ENCODE data around the gene SSBP4. TPM values are rescaled to one million over a fixed set of nuclear protein-coding genes. Genes with fewer than 3 reads are reported as not detected.
A peak's percentile ranks its signal among the peaks of the same experiment; 100 is the strongest.

The SSBP4 gene
- total RNA-seq, 4 donors from 2014 or later, result 34.0 to 85.8 (median 39.9) TPM

DNA sequence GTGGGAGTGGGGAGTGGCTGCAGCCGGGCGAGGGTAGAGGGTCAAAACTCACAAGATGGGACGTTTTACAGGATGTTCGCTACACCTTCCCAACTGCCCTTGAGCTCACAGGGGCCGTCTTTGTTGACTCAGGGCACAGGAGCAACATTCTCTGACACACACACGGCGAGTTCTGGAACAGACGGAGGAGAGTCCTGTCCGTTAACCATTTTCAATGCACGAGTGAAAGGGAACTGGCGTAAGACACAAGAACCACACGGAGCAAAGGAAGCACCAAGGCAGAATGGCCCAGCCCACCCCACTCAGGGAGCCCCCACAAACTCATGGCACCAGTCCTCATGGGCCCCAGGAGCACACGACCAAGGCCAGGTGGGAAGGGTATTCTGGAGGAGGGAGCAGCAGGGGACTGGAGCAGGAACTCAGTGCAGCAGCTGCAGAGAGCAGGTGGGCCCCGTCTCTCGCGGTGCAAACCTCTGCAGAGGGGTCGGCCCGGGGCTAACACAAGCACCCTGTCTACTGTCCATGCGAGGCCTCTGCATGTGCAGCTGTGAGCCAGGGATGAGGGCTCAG, 56.6 kb downstream of the SSBP4 start:
- Histone ChIP-seq H3K9me3 (no peaks in the 10 kb centered on the region), H3K36me3 (peaks cover 0 to 14% (median 0%) of the 10 kb centered on the region in 3 donors), H3K27me3 (no peaks in the 10 kb centered on the region), H3K4me1 (peaks cover 2 to 78% (median 26%) of the 10 kb centered on the region in 4 donors), H3K4me3 (no peak overlapping the region), H3K27ac (peak overlapping the region in 3 of 4 donors; percentile 32 to 79 (median 65))
- no peak for TF ChIP-seq POLR2A (IDR thresholded peaks at IDR 0.05)
- no peak for TF ChIP-seq CTCF (IDR thresholded peaks at IDR 0.05)
- no peak for DNase-seq

DNA sequence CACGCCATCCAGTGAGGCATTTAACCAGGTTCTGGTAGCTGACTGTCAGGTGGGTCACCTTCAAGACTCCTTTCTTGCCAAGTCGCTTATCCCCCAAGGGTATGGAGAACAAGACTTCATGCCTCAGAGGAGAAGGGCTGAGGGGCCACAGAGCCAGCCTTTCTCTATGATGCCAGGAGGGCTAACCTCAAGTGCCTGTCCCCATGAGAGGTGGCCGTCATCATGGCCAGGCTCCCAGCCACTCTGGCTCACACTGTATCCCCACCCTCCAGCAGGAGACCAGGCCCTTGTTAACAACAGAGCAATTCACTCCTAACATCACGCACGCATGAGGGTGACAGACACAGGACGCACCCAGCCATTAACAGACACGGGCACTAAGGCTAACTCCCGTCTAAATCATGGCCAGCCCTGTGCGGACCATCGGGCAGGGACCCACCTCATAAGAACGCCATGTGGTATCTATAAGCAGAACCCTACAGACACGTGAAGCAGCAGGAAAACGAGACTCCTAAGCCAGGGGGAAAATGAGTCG, 57.4 kb downstream of the SSBP4 start:
- Histone ChIP-seq H3K27me3 (no peaks in the 10 kb centered on the region), H3K4me1 (peaks cover 2 to 84% (median 26%) of the 10 kb centered on the region in 4 donors), H3K36me3 (peaks cover 0 to 7% (median 0%) of the 10 kb centered on the region in 3 donors), H3K27ac (peak overlapping the region in 2 of 4 donors; percentile 32 to 79), H3K9me3 (no peaks in the 10 kb centered on the region), H3K4me3 (no peak overlapping the region)
- TF ChIP-seq CTCF (IDR thresholded peaks at IDR 0.05), result no peak
- TF ChIP-seq POLR2A (IDR thresholded peaks at IDR 0.05), result no peak
- DNase-seq, result no peak

DNA sequence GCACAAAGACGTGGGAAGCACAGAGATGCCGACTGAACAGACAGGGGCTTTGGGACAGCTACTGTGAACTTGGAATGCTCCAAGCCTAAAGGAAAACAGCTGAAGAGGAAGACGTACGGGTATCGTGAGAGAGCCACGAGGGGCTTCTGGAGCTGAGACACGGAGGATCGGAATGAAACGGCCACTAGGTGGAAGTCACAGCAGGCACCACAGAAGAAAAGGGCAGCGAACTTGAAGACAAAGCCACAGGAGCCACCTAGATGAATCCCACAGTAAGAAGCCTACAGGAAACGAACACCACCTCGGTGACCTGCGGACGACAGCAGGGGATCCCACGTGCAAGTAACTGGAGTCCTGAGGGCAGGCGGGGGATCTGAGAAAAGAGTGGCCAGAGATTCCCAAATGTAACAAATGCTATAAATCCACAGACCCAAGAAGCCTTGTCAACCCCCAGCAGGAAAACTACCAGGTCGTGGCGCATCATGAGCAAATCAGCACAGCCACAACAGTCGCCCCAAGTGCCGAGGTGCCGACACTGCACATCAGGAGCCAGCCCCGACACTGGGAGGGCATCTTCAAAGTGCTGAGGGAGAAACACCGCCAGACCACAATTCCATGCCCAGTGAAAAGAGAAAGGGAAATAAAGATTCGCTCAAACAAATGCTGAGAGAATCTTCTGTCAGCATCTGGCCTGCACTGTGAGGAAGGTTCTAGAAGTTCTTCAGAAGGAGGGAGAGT, 58.0 kb downstream of the SSBP4 start:
- Histone ChIP-seq H3K27ac (peak overlapping the region in 2 of 4 donors; percentile 15 to 79), H3K4me3 (no peak overlapping the region), H3K4me1 (peaks cover 2 to 85% (median 26%) of the 10 kb centered on the region in 4 donors), H3K36me3 (peaks cover 0 to 4% (median 0%) of the 10 kb centered on the region in 3 donors), H3K9me3 (no peaks in the 10 kb centered on the region), H3K27me3 (no peaks in the 10 kb centered on the region)
- no peak for DNase-seq
- TF ChIP-seq CTCF (IDR thresholded peaks at IDR 0.05) (peak in 2 of 6 experiments; percentile 9 to 27), POLR2A (IDR thresholded peaks at IDR 0.05) (no peak)

DNA sequence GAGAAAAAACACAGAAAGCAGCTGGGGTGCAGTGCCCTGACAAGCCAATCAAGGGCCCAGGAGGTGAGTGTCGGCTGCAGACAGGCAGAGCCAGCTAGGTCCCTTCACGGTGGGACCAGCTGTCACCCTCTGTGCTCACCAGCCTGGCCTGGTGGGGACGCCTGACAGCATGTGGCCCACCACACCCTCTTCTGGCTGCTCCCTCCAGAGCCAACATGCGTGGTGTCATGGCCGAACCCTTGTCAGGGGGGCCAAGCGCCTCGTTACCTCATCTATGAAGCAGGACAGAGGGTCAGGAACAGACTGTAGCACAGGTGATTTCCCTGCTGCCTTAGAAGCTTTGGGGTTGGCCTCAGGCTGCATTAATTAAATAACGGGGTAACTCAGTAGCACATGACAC, 58.8 kb downstream of the SSBP4 start:
- peaks cover 2 to 87% (median 26%) of the 10 kb centered on the region in 4 donors for H3K4me1 ChIP-seq
- DNase-seq, result no peak
- no peaks in the 10 kb centered on the region for H3K27me3 ChIP-seq
- H3K9me3 ChIP-seq, result no peaks in the 10 kb centered on the region
- peaks cover 0 to under 1% (median 0%) of the 10 kb centered on the region in 3 donors for H3K36me3 ChIP-seq
- TF ChIP-seq CTCF (IDR thresholded peaks at IDR 0.05), result no peak
- H3K4me3 ChIP-seq, result no peak overlapping the region
- H3K27ac ChIP-seq, result peak overlapping the region; percentile 56 to 85 (median 78)

GRCh38 chr19:18478545-18479311, 59.5 kb downstream of the SSBP4 start:
- peak in 2 of 3 donors; percentile 59 to 89 for DNase-seq
- no peaks in the 10 kb centered on the region for H3K9me3 ChIP-seq
- H3K4me1 ChIP-seq, result peaks cover 2 to 83% (median 25%) of the 10 kb centered on the region in 4 donors
- TF ChIP-seq CTCF (IDR thresholded peaks at IDR 0.05), result no peak
- no peak for TF ChIP-seq POLR2A (IDR thresholded peaks at IDR 0.05)
- no peaks in the 10 kb centered on the region for H3K36me3 ChIP-seq
- H3K4me3 ChIP-seq, result no peak overlapping the region
- peak overlapping the region; percentile 56 to 85 (median 78) for H3K27ac ChIP-seq
- H3K27me3 ChIP-seq, result no peaks in the 10 kb centered on the region
